PFSK-1 (cell line): ENCODE data around the gene HOXB3.

Source experiments
- FOXP2 ChIP-seq: optimal IDR thresholded peaks from 2 replicates; pipeline ENCODE3; 2011; ENCODE audit warnings: borderline replicate concordance, control low read depth, inconsistent platforms; ENCODE audit not compliant: insufficient read depth; ENCODE audit errors: extremely low read length, extremely low read depth
- POLR2AphosphoS5 ChIP-seq: IDR thresholded peaks from 2 replicates; pipeline ENCODE4 v1.6.1; 2012; ENCODE audit warnings: low read depth, mild to moderate bottlenecking, control low read depth, low read length, moderate library complexity
- SIN3A ChIP-seq: IDR thresholded peaks from 2 replicates; pipeline ENCODE4 v1.6.1; 2012; ENCODE audit warnings: mild to moderate bottlenecking, low read length, moderate library complexity, borderline replicate concordance; ENCODE audit not compliant: insufficient read depth
- TAF1 ChIP-seq: IDR thresholded peaks from 2 replicates; pipeline ENCODE4 v1.6.1; 2012; ENCODE audit warnings: low read length, control low read depth, borderline replicate concordance; ENCODE audit not compliant: insufficient read depth
- TF ChIP-seq, protein P1 (sequence below), 2 experiments: IDR thresholded peaks; 2 replicates each; pipeline versions ENCODE4 v1.6.1 to v1.8.0; 2011 to 2012; ENCODE audit warnings: low read depth in 2 of 2, low read length in 2 of 2, control low read depth in 1 of 2, inconsistent platforms in 1 of 2, mild to moderate bottlenecking in 1 of 2, moderate library complexity in 1 of 2; ENCODE audit not compliant: insufficient read depth in 1 of 2

Gene HOXB3

DNA sequence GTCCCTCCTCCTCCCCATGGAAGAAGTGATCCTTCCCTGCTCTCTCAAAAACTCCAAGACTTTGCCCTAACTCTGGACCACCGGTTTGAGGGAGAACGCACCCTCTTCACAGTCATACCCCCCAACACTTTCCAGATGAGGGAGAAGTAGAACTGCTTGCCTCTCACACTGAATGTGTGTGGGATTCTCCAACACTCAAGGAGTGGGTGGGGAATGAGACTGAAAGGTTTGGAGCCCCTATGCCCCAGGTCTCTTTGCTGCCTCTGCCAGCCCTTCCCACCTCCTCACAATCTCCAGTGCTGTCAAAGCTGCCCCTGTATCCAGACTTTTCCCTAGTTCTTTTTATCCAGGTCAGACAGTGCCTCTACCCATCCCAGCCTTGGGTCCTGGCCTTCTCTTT is 23.3 kb downstream of the HOXB3 start:
- TF ChIP-seq TAF1 (no peak), FOXP2 (no peak), SIN3A (no peak)

DNA sequence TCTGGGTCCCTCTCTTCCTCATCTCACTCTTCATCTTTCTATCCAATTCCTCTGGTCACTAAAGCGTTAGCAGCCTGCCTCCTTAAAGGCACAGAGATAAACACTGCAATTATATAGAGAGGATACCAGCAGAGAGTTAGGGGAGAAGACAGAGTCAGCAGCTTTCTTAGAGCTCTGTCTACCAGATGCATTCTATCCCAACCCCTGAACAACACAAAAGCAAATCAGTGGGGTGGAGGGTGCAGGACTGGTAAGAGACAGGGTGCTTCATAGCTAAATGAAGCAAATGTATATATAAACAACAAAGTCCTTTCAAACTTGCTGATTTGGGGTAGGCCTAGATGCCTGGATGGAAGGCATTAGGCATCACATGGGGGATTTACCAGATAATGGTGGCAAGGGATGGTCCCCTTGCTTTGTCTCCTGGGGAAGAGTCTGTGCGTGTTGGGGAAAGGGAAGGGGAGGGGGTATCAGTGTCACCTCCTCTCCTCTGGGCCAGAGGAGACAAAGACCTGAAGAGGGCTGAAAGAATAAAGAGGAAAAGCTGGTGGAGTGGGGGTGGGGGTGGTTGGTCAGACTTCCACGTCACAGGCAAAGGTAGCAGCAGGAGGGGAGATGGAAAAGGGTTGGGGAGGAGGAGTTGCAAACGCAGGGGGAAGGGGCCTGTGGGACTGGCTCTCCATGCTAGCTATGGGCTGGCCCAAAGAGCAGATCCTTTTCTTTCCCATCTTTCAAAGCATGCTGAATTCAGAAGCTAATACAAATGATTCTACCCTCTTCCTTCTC is 23.9 kb downstream of the HOXB3 start:
- TF ChIP-seq, protein P1, sequence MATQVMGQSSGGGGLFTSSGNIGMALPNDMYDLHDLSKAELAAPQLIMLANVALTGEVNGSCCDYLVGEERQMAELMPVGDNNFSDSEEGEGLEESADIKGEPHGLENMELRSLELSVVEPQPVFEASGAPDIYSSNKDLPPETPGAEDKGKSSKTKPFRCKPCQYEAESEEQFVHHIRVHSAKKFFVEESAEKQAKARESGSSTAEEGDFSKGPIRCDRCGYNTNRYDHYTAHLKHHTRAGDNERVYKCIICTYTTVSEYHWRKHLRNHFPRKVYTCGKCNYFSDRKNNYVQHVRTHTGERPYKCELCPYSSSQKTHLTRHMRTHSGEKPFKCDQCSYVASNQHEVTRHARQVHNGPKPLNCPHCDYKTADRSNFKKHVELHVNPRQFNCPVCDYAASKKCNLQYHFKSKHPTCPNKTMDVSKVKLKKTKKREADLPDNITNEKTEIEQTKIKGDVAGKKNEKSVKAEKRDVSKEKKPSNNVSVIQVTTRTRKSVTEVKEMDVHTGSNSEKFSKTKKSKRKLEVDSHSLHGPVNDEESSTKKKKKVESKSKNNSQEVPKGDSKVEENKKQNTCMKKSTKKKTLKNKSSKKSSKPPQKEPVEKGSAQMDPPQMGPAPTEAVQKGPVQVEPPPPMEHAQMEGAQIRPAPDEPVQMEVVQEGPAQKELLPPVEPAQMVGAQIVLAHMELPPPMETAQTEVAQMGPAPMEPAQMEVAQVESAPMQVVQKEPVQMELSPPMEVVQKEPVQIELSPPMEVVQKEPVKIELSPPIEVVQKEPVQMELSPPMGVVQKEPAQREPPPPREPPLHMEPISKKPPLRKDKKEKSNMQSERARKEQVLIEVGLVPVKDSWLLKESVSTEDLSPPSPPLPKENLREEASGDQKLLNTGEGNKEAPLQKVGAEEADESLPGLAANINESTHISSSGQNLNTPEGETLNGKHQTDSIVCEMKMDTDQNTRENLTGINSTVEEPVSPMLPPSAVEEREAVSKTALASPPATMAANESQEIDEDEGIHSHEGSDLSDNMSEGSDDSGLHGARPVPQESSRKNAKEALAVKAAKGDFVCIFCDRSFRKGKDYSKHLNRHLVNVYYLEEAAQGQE (IDR thresholded peaks at IDR 0.05; ENCODE audit: insufficient read depth in 1 of 2, low read depth in 2 of 2, low read length in 2 of 2) = no peak
- TF ChIP-seq FOXP2 = no peak
- no peak for TF ChIP-seq SIN3A
- TF ChIP-seq TAF1 = no peak
- TF ChIP-seq POLR2AphosphoS5 = no peak

DNA sequence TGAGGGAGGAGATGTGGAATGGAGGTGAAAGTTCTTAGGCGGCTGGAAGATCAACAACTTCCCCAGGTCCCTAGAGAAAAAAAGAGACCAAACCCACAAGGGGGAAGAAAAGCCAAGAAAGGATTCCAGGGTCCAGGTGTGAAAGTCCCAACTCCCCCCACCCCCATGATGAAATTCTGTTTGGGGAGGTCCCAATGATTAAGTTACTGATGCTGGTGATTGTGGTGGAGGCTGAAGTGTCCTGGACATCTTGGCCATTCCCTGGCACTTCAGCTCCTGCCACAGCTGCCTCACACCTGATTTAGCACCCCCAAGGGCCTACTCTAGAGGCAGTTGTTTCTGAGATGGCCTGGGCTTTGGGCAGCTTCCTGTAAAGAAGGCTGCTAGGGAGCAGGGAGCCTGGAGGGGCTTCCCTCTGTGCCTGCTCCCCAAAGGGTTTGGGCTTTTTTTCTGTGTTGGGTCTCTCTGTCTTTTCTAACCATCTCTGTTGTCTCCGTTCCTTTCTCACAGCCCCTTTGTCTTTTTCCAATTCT is 25.0 kb downstream of the HOXB3 start:
- TF ChIP-seq FOXP2 (no peak), TAF1 (no peak)
- TF ChIP-seq, protein P1 (IDR thresholded peaks at IDR 0.05; ENCODE audit: insufficient read depth in 1 of 2, low read depth in 2 of 2, low read length in 2 of 2) = no peak

GRCh38 chr17:48564188-48565021 is 25.6 kb downstream of the HOXB3 start:
- TF ChIP-seq SIN3A = no peak
- no peak for TF ChIP-seq POLR2AphosphoS5
- TF ChIP-seq FOXP2 = no peak
- TF ChIP-seq, protein P1 (IDR thresholded peaks at IDR 0.05; ENCODE audit: insufficient read depth in 1 of 2, low read depth in 2 of 2, low read length in 2 of 2) = no peak
- TF ChIP-seq TAF1 = no peak

DNA sequence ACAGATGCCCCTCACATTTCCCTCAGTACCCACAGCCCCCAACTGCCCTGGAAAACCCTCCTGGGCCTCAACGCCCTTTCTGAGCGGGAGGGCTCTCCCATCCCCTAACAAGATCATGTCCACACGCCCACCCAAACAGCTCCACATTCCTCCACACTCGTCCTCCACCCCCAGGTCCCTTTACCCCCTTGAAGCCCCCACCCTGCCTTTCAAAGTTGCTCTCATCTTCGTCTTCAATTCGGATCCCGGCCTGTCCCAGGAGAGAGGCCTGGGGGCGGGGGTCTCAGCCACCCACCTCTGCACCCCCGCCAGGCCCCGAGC is 26.2 kb downstream of the HOXB3 start:
- no peak for TF ChIP-seq POLR2AphosphoS5

GRCh38 chr17:48563385-48563838 is 26.6 kb downstream of the HOXB3 start:
- TF ChIP-seq POLR2AphosphoS5 = no peak

- TF ChIP-seq POLR2AphosphoS5 = no peak
- no peak for TF ChIP-seq SIN3A
- no peak for TF ChIP-seq FOXP2
- TF ChIP-seq TAF1 = no peak
- TF ChIP-seq, protein P1 (IDR thresholded peaks at IDR 0.05; ENCODE audit: insufficient read depth in 1 of 2, low read depth in 2 of 2, low read length in 2 of 2) = no peak
Measured at GRCh38 chr17:48562934-48563333, 27.1 kb downstream of the HOXB3 start.
